A549 (cell line): ENCODE measurements around the gene SELENOK. TPM values are rescaled to one million over a fixed set of nuclear protein-coding genes. Genes with fewer than 3 reads are reported as not detected.
"Not testable (repeated sequence)": the region's sequence is repeated elsewhere in the genome, so short reads cannot be mapped to it uniquely, and the experiment has no call there.

ENCODE experiments used
- ATAC-seq, 2 experiments: fragments of 200-7000 bp in 1 of 2; fragments of >200 bp in 1 of 2; cut with Nextera tagmentation in 1 of 2; cut with Tn5 transposase in 1 of 2; 3 replicates each; pipeline versions ENCODE4 v1.8.0 to v1.9.1; 2018 to 2020; ENCODE audit warnings: mild to moderate bottlenecking in 1 of 2, moderate library complexity in 1 of 2
- CTCF ChIA-PET: fragments of 300-600 bp; sonication (Branson Sonifier 250); formaldehyde crosslinking; extraction: SDS; loops from one replicate; lab custom pipeline; 2021; ENCODE audit warnings: antibody characterized with exemption, inconsistent platforms; lab: Yijun Ruan, JAX
- POLR2A ChIA-PET: fragments of 350-600 bp; formaldehyde crosslinking; extraction: SDS; loops from one replicate; lab custom pipeline; 2021; ENCODE audit warnings: antibody characterized with exemption, inconsistent platforms; lab: Yijun Ruan, JAX
- DNase-seq, 2 experiments: peaks; one replicate each; pipeline versions ENCODE4 v3.0.0 to v3.0.0-alpha.2; 2011 to 2016; ENCODE audit warnings: low read depth in 1 of 2, low spot score in 1 of 2
- FAIRE-seq: peaks from 2 replicates; lab custom pipeline; 2011; peaks lifted over from hg19 to GRCh38; lab: Jason Lieb, UNC
- H3K27ac ChIP-seq, 2 experiments: fragments of >200 bp; sonication (Bioruptor Twin); formaldehyde crosslinking; 3 replicates each; pipeline ENCODE4 v1.5.1; 2016 to 2017
- H3K4me1 ChIP-seq: fragments of >200 bp; sonication (Bioruptor Twin); formaldehyde crosslinking; 3 replicates; pipeline ENCODE4 v1.6.1; 2016
- H3K4me2 ChIP-seq: fragments of >200 bp; sonication (Bioruptor Twin); formaldehyde crosslinking; 3 replicates; pipeline ENCODE4 v1.6.1; 2016
- H3K4me3 ChIP-seq: fragments of >200 bp; sonication (Bioruptor Twin); formaldehyde crosslinking; 3 replicates; pipeline ENCODE4 v1.5.1; 2016
- H3K9me3 ChIP-seq: fragments of >200 bp; sonication (Bioruptor Twin); formaldehyde crosslinking; 3 replicates; pipeline ENCODE4 v1.6.1; 2016
- BCL3 ChIP-seq: fragments of >200 bp; sonication (Bioruptor Twin); formaldehyde crosslinking; IDR thresholded peaks from 3 replicates; pipeline ENCODE4 v1.6.1; 2016
- BHLHE40 ChIP-seq: IDR thresholded peaks from 2 replicates; pipeline ENCODE4 v1.6.1; 2012; ENCODE audit warnings: low read depth, low read length, inconsistent platforms
- CHD4 ChIP-seq: fragments of 200-600 bp; sonication (generic); IDR thresholded peaks from 2 replicates; pipeline ENCODE4 v1.6.1; 2016; ENCODE audit warnings: antibody characterized with exemption, mild to moderate bottlenecking, borderline replicate concordance
- EP300 ChIP-seq, 2 experiments: fragments of >200 bp; sonication (Bioruptor Twin); formaldehyde crosslinking; IDR thresholded peaks; 2 replicates in 1 of 2; 3 replicates in 1 of 2; pipeline ENCODE4 v1.6.1; 2016 to 2017
- FOSL2 ChIP-seq, 2 experiments: fragments of 450-650 bp in 1 of 2; fragments of >200 bp in 1 of 2; sonication (Bioruptor Twin) in 1 of 2; formaldehyde crosslinking; IDR thresholded peaks; 2 replicates each; pipeline versions ENCODE4 v1.5.0 to v1.6.1; 2016 to 2020; ENCODE audit warnings: mild to moderate bottlenecking in 1 of 2, moderate library complexity in 1 of 2
- GATA3 ChIP-seq: IDR thresholded peaks from 2 replicates; pipeline ENCODE4 v1.6.1; 2012; ENCODE audit warnings: borderline replicate concordance
- HOXA7 ChIP-seq: fragments of 250-450 bp; sonication (Bioruptor Pico); IDR thresholded peaks from 2 replicates; pipeline ENCODE4 v1.5.0; 2020; ENCODE audit warnings: mild to moderate bottlenecking, moderate library complexity
- MYC ChIP-seq: IDR thresholded peaks from 2 replicates; pipeline ENCODE4 v1.6.1; 2012; ENCODE audit warnings: mild to moderate bottlenecking, inconsistent platforms, low read length, improper control_type of control experiment, borderline replicate concordance
- POLR2AphosphoS2 ChIP-seq: conservative IDR thresholded peaks from 2 replicates; pipeline ENCODE4 v1.6.1; 2012; ENCODE audit warnings: low read length, improper control_type of control experiment, inconsistent platforms
- RAD21 ChIP-seq, 2 experiments: fragments of >200 bp in 1 of 2; sonication (Bioruptor Twin) in 1 of 2; formaldehyde crosslinking in 1 of 2; IDR thresholded peaks in 1 of 2; conservative IDR thresholded peaks in 1 of 2; 2 replicates in 1 of 2; 3 replicates in 1 of 2; pipeline ENCODE4 v1.6.1; 2012 to 2018; ENCODE audit warnings: inconsistent platforms in 1 of 2
- REST ChIP-seq: fragments of 200-600 bp; sonication (generic); IDR thresholded peaks from 2 replicates; pipeline ENCODE4 v1.6.1; 2016; ENCODE audit warnings: antibody characterized with exemption, mild to moderate bottlenecking, moderate library complexity
- USF2 ChIP-seq: fragments of 450-650 bp; IDR thresholded peaks from 2 replicates; pipeline ENCODE4 v1.6.1; 2014; ENCODE audit warnings: antibody characterized with exemption
- ZFP36 ChIP-seq: fragments of 450-650 bp; IDR thresholded peaks from 2 replicates; pipeline ENCODE4 v1.6.1; 2014; ENCODE audit warnings: borderline replicate concordance; ENCODE audit not compliant: partially characterized antibody
- ZNF302 ChIP-seq: fragments of 250-450 bp; sonication (Bioruptor Pico); IDR thresholded peaks from 2 replicates; pipeline ENCODE4 v1.9.0; 2021; ENCODE audit warnings: inconsistent platforms, mild to moderate bottlenecking, moderate library complexity
- WGBS: methylation state at CpG from one replicate; pipeline ENCODE4 v1.1.6; 2017; ENCODE audit errors: missing lambda C conversion rate; 5-methylcytosine and 5-hydroxymethylcytosine counted together
- polyA plus RNA-seq, 4 experiments: library from polyadenylated mRNA; depleted of rRNA in 3 of 4; stranded (reverse); fragments of >200 nt; fragmentation: RNase III in 1 of 4; extraction: RNeasy Plus Mini Kit Qiagen cat#74134 plus additional on column Dnase treatment in 1 of 4; gene quantifications; 2 replicates in 3 of 4; 3 replicates in 1 of 4; pipeline ENCODE4 v1.2.3, GENCODE V29; 2011 to 2017

The SELENOK gene
- polyA plus RNA-seq, 2 of the 4 experiments (the other 2 are of a cell fraction) = 44.3 to 54.3 TPM

GRCh38 chr3:53927208-53927872 lies 35.7 kb upstream of the SELENOK start:
- CTCF ChIA-PET = interaction anchor here (3.1 kb wide), 1 partner anchor 11 kb away, joined by 21 read pairs; no protein-coding TSS in a partner anchor
- FAIRE-seq, H3K27ac ChIP-seq, H3K4me2 ChIP-seq, DNase-seq, H3K4me3 ChIP-seq, H3K9me3 ChIP-seq, ATAC-seq, H3K4me1 ChIP-seq, POLR2A ChIA-PET: not testable (repeated sequence)
- 70% methylated on average over 21 of the region's 30 CpGs for WGBS

- peak; percentile 24 to 41; a peak in 3 of 5 replicates for TF ChIP-seq RAD21 (conservative IDR thresholded peaks at IDR 0.05 in 1 of 2, IDR thresholded peaks at IDR 0.05 in 1 of 2)
- TF ChIP-seq ZNF302 (CRISPR knock-in tag) = no peak
- no peak for TF ChIP-seq GATA3
- TF ChIP-seq POLR2AphosphoS2 = no peak
- peak in 1 of 2 experiments; percentile 52; a peak in 2 of 6 replicates for ATAC-seq
- no peaks in the 10 kb centered on the region for H3K4me1 ChIP-seq
- no peak overlapping the region for H3K4me2 ChIP-seq
- CTCF ChIA-PET = interaction anchor here (1.3 kb wide), 1 partner anchor 188 kb away, joined by 3 read pairs; no protein-coding TSS in a partner anchor
- H3K4me3 ChIP-seq = no peak overlapping the region
- no peaks in the 10 kb centered on the region for H3K9me3 ChIP-seq
- peak in 1 of 2 experiments; percentile 20 for DNase-seq
- no peak overlapping the region for H3K27ac ChIP-seq
- no peak for FAIRE-seq
- 0% methylated on average over 1 of the region's 1 CpG for WGBS
- POLR2A ChIA-PET = no interaction called here
These were observed 29.6 kb upstream of the SELENOK start for GRCh38 chr3:53921296-53921695.

GRCh38 chr3:53919741-53920140 lies 28.1 kb upstream of the SELENOK start:
- no peaks in the 10 kb centered on the region for H3K4me1 ChIP-seq
- FAIRE-seq (no peak), DNase-seq (no peak), ATAC-seq (no peak)
- H3K4me3 ChIP-seq = no peak overlapping the region
- no peak for TF ChIP-seq ZFP36
- CTCF ChIA-PET = interaction anchor here (1.3 kb wide), 1 partner anchor 19 kb away, joined by 5 read pairs; no protein-coding TSS in a partner anchor
- WGBS = 44% methylated on average over 2 of the region's 2 CpGs
- POLR2A ChIA-PET = no interaction called here
- no peaks in the 10 kb centered on the region for H3K9me3 ChIP-seq
- H3K27ac ChIP-seq = no peak overlapping the region
- no peak overlapping the region for H3K4me2 ChIP-seq

- H3K4me3 ChIP-seq = no peak overlapping the region
- POLR2A ChIA-PET = no interaction called here
- H3K4me1 ChIP-seq = no peaks in the 10 kb centered on the region
- FAIRE-seq (no peak), DNase-seq (no peak), ATAC-seq (no peak)
- WGBS = 39% methylated on average over 7 of the region's 8 CpGs
- CTCF ChIA-PET = no interaction called here
- H3K27ac ChIP-seq = no peak overlapping the region
- no peak overlapping the region for H3K4me2 ChIP-seq
- H3K9me3 ChIP-seq = no peaks in the 10 kb centered on the region
- TF ChIP-seq BHLHE40 (no peak), USF2 (no peak), MYC (no peak), FOSL2 (IDR thresholded peaks at IDR 0.05) (no peak), FOSL2 (CRISPR knock-in tag; IDR thresholded peaks at IDR 0.05) (no peak), HOXA7 (CRISPR knock-in tag) (no peak), EP300 (IDR thresholded peaks at IDR 0.05) (no peak), REST (no peak), CHD4 (no peak), BCL3 (no peak)
These were observed 21.7 kb upstream of the SELENOK start for GRCh38 chr3:53913401-53913800.
